GM19328 (cell line): ENCODE results near the gene ATF1.
"Not testable (repeated sequence)": the region's sequence is repeated elsewhere in the genome, so short reads cannot be mapped to it uniquely, and the experiment has no call there.

ENCODE experiments used
- ATAC-seq: cut with Tn5 transposase; IDR thresholded peaks from one replicate; pipeline ENCODE4 v1.9.1; 2021; ENCODE audit warnings: mild to moderate bottlenecking, moderate library complexity; ENCODE audit not compliant: unreplicated experiment

Gene ATF1

GRCh38 chr12:50790081-50790480, 26.2 kb downstream of the ATF1 start:
- ATAC-seq = no peak

- ATAC-seq = no peak
Observed at GRCh38 chr12:50799908-50800307, 36.0 kb downstream of the ATF1 start.

GRCh38 chr12:50803230-50803875, 39.5 kb downstream of the ATF1 start:
- ATAC-seq = no peak

GRCh38 chr12:50806176-50806575, 42.3 kb downstream of the ATF1 start:
- ATAC-seq = no peak

GRCh38 chr12:50809131-50809530, 45.2 kb downstream of the ATF1 start:
- ATAC-seq = not testable (repeated sequence)

- ATAC-seq = not testable (repeated sequence)
Observed at GRCh38 chr12:50814921-50815320, 51.0 kb downstream of the ATF1 start.

- ATAC-seq = no peak
Observed at GRCh38 chr12:50820177-50820576, 56.3 kb downstream of the ATF1 start.

GRCh38 chr12:50822082-50822481, 58.2 kb downstream of the ATF1 start:
- no peak for ATAC-seq

GRCh38 chr12:50823724-50824123, 59.8 kb downstream of the ATF1 start:
- not testable (repeated sequence) for ATAC-seq

GRCh38 chr12:50824914-50825313, 61.0 kb downstream of the ATF1 start:
- no peak for ATAC-seq

- ATAC-seq = no peak
Observed at GRCh38 chr12:50825372-50825838, 61.5 kb downstream of the ATF1 start.

- ATAC-seq = no peak
Observed at GRCh38 chr12:50828121-50828520, 64.2 kb downstream of the ATF1 start.

GRCh38 chr12:50828886-50829285, 65.0 kb downstream of the ATF1 start:
- no peak for ATAC-seq

- not testable (repeated sequence) for ATAC-seq
Observed at GRCh38 chr12:50833801-50834200, 69.9 kb downstream of the ATF1 start.

GRCh38 chr12:50839042-50839441, 75.1 kb downstream of the ATF1 start:
- ATAC-seq = no peak

- ATAC-seq = no peak
Observed at GRCh38 chr12:50840809-50841487, 77.0 kb downstream of the ATF1 start.

- ATAC-seq = no peak
Observed at GRCh38 chr12:50841716-50842531, 78.0 kb downstream of the ATF1 start.

- no peak for ATAC-seq
Observed at GRCh38 chr12:50842637-50843493, 79.0 kb downstream of the ATF1 start, which contains the start of gene TMPRSS12. Gene TMPRSS12, plus strand, starts transcription at chr12:50842926. Its CDS starts 39 bp downstream, at chr12:50842965.

GRCh38 chr12:50845021-50845647, 81.2 kb downstream of the ATF1 start:
- ATAC-seq = no peak

- ATAC-seq = no peak
Observed at GRCh38 chr12:50848963-50849362, 85.1 kb downstream of the ATF1 start.
